NK-92 (cell line): Measurements from ENCODE around the gene CECR2.

Experiments
- DNase-seq: peaks from one replicate; lab custom pipeline; 2025; ENCODE audit not compliant: unreplicated experiment; lab: John Stamatoyannopoulos, UW

The CECR2 gene

DNA sequence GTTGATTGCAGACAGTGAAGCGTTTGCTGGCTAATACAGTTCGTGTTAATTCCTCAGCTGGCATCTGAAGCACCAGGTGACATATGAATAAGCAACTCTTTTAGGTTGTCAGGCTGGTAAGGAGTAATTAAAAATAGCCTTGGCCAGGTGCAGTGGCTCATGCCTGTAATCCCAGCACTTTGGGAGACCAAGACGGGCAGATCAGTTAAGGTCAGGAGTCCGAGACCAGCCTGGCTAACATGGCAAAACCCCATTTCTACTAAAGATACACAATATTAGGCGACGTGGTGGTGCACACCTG lies 74.9 kb downstream of the CECR2 start:
- DNase-seq, result no peak

GRCh38 chr22:17446698-17447097 lies 77.4 kb downstream of the CECR2 start:
- no peak for DNase-seq

GRCh38 chr22:17451316-17451715 lies 82.1 kb downstream of the CECR2 start:
- DNase-seq, result no peak

- DNase-seq, result no peak
Observed at GRCh38 chr22:17460895-17461294, 91.6 kb downstream of the CECR2 start.

DNA sequence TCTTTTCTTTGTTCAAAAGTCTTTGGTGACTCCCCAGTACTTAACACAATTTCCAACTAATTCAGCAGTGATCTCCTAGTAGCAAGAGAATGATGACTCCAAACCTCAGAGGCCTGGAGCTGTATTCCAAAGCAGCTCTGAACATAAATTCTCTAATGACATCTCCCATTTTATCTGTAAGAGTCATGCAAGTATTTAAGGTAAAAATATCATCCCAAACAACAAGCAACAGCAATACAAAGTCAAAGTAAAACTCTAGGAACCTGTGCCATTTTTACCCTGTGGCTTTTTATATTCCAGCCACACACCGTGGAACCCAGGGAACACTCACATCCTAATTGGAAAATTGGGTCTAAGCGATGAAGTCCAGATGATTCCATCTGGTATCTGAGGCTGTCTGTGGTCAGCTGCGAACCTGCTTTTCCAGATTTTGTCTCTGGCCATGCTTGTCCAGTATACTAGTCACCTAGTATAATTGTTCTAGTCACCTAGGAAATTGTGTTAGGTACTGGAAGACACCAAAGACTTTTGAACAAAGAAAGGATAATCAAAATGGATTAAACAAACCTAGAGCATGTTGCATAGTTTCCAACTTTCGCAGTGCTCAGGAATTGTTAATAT lies 101.7 kb downstream of the CECR2 start:
- no peak for DNase-seq

DNA sequence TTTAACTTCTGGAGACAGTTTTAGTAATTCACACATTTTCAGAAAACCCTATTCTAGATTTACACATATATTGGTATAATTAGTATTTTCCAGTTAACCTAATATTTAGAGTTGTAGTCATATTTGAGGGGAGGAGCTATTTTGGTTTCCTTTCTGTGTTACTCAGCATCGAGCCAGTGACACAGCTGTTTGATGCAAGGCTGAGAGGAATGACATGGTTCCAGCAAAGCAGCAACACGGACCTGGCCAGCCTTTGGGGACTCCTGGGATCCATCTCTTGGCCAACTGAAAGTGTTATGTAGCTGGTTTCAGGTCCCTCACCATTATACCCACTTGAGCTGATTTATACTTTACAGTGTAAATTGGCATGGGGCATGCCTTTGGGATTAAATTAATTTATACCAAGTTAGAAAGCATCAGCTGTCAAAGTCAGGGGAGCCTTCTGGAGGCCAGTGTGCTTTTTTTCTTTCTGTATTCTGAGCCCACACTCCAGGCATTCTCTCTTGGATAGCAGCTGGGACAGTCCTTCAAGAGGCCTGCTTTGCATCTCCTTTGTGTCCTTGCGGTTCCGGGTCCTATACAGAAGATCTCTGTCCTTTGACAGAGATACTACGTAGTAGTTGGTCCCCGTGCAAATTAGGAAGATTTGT lies 102.8 kb downstream of the CECR2 start:
- DNase-seq, result no peak

DNA sequence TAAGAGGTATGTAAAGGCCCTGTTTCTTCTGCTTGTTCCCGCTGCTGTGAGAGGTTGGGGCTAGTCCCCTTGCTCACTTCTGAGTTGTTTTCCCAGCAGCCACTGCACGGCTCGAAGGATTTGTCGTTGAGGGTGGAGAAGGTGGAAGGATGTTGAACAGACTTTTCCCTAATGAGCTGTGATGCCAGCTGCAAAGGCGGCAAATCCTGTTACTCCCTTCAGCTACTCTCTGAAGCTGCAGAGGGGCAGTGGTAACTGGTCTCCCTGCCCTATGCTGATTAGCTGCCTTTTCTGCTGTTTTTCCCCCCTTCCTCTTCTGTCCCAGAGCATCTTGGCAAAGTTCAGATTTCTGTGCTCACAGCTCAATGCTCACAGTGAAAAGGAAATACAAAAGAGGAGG lies 103.7 kb downstream of the CECR2 start:
- DNase-seq, result no peak

GRCh38 chr22:17475318-17476230 lies 106.3 kb downstream of the CECR2 start:
- no peak for DNase-seq

GRCh38 chr22:17476838-17477237 lies 107.6 kb downstream of the CECR2 start:
- DNase-seq, result no peak

DNA sequence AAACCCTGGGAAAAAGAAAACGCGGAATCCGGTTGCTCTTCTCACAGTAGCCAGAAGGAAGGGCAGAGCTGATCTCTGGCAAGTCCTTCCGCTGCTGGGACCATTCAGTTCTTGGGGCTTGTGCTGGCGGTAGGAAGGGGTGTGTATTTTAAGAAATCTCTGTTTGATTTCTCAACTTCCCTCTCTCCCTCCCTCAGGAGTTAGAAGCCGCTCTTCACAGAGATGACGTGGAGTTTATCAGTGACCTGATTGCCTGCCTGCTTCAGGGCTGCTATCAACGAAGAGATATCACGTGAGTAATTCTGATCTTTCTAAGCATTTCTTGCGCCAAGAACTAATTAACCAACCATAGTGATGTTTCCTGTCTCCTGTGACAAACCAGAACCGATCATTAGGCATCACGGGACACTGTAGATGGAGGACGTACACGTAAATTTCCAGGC lies 108.2 kb downstream of the CECR2 start:
- no peak for DNase-seq

GRCh38 chr22:17479135-17479534 lies 109.9 kb downstream of the CECR2 start:
- no peak for DNase-seq

DNA sequence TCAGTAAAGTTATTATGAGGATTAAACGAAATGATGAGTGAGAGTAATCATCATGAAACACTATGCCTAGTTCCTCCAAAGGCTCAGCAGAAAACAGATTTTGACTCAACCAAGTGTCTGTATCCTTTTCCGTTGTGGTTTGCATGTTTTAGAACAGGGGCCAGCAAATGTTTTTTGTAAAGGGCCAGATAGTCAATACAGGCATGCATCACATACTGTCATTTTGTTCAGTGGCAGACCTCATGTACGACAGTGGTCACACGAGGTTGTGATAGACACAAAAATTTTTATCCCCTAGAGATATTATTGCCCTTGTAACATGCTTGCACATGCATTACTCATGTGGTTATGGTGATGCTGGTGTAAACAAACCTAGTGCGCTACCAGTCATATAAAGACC lies 112.2 kb downstream of the CECR2 start:
- DNase-seq, result no peak

DNA sequence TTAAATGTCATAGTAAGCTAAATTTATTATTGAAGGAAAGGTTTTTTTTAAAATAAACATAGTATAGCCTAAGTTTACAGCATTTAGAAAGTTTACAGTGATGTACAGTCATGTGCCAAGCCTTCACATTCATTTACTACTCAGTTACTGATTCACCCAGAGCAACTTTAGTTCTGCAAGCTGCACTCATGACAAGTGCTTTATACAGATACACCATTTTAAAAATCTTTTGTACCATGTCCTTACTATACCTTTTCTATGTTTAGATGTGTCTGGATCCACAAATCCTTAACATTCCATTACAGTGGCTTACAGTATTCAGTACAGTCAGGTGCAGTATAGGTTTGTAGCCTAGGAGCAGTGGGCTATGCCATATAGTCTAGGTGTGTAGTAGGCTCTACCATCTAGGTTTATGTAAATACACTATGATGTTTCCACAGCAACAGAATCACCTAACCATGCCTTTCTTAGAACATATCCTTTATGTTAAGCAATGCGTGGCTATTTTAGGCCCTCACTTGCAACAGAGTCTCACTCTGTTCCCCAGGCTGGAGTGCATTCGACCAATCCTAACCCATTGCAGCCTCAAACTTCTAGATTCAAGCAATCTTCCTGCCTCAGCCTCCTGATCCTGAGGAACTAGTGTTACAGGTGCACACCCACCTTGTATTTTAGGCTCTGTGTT lies 114.6 kb downstream of the CECR2 start:
- DNase-seq, result no peak

GRCh38 chr22:17484608-17485007 lies 115.3 kb downstream of the CECR2 start:
- no peak for DNase-seq

DNA sequence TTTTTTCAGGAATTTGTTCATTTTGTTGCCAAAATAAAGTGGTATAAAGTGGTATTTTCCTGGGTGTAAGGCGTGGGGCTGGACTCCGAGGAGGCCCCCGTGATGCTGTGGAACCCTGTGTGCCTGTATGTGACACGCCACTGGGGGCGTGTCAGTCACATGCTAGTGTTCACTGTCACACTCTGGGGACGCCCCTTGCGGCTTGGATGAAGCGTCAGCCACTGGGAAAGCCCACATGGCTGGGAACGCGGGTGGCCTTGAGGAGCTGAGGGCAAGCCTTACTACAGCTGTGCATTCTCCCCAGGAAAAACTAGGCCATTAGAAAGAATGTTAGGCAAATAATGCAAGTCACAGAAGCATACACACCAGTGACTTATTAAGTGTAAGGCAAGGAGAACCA lies 117.1 kb downstream of the CECR2 start:
- no peak for DNase-seq

- no peak for DNase-seq
Observed at GRCh38 chr22:17486719-17487118, 117.5 kb downstream of the CECR2 start.

DNA sequence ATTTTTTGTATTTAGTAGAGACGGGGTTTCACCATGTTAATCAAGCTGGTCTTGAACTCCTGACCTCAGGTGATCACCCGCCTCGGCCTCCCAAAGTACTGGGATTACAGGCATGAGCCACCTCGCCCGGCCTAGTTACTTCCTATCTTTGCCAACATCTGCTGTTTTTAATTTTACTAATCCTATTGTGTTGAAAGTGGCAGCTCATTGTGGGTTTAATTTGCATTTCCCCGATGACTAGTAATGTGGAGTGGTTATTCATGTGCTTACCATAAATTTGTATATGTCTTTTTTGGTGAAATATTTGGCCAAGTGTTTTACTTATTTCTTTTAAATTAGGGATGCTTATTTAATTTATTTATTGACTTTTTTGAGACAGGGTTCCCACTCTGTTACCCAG lies 119.8 kb downstream of the CECR2 start:
- no peak for DNase-seq

GRCh38 chr22:17491090-17491640 lies 121.9 kb downstream of the CECR2 start:
- no peak for DNase-seq

DNA sequence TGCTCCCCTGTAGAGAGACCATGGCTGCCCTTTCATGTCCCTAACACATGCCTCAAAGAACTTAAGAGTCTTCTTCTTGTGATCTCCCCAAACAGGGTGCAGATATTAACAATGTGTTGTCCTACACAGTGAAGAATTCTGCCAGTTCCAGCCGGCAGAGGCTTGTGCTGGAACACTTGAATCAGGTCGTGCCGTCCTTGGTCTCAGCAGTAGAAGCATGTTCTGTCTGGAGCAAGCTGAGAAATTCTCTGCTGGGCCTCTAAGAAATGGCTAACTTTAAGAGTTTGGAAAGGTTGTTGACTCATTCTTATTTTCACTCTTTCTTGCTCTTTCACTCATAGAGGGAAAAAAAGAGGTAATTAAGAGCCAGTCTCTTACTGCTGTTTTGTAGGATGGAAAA lies 123.0 kb downstream of the CECR2 start:
- DNase-seq, result no peak

GRCh38 chr22:17493419-17493981 lies 124.2 kb downstream of the CECR2 start:
- DNase-seq, result no peak

- no peak for DNase-seq
Observed at GRCh38 chr22:17496841-17497240, 127.6 kb downstream of the CECR2 start.
